GM12874 (cell line): ENCODE results near the gene AMPD3.

Experiments used
- CTCF ChIP-seq: IDR thresholded peaks from 2 replicates; pipeline ENCODE4 v1.5.1; 2011; ENCODE audit warnings: low read depth, mild to moderate bottlenecking, control low read depth, low read length, moderate library complexity; ENCODE audit not compliant: insufficient read depth

Gene AMPD3

GRCh38 chr11:10524471-10524870 lies 69.4 kb downstream of the AMPD3 start:
- TF ChIP-seq CTCF, result no peak

GRCh38 chr11:10526974-10527918 lies 72.2 kb downstream of the AMPD3 start:
- TF ChIP-seq CTCF, result no peak

GRCh38 chr11:10528121-10528520 lies 73.1 kb downstream of the AMPD3 start:
- no peak for TF ChIP-seq CTCF

GRCh38 chr11:10529279-10529678 lies 74.2 kb downstream of the AMPD3 start:
- no peak for TF ChIP-seq CTCF

- no peak for TF ChIP-seq CTCF
These were observed 77.5 kb downstream of the AMPD3 start for GRCh38 chr11:10532526-10532925.

GRCh38 chr11:10533323-10533722 lies 78.3 kb downstream of the AMPD3 start:
- no peak for TF ChIP-seq CTCF

- TF ChIP-seq CTCF, result no peak
These were observed 79.3 kb downstream of the AMPD3 start for GRCh38 chr11:10534316-10534715.
